Dermis microvascular lymphatic vessel endothelial cell (primary cell): ENCODE results near the gene TSPAN9. TPM values are rescaled to one million over a fixed set of nuclear protein-coding genes. Genes with fewer than 3 reads are reported as not detected.

Source experiments
- DNase-seq, 2 donors: peaks; one replicate each; pipeline versions ENCODE4 v3.0.0 to v3.0.0-alpha.2; 2010; ENCODE audit warnings: low read depth in 2 of 2
- total RNA-seq: library from RNA; depleted of rRNA; stranded (reverse); fragments of >200 nt; gene quantifications from 2 replicates; pipeline ENCODE4 v1.2.1, GENCODE V29; 2014

The TSPAN9 gene
- total RNA-seq, 1 donor from 2014 or later: 68.3 TPM

- DNase-seq: peak in 1 of 2 donors; percentile 56
These were observed 21.3 kb downstream of the TSPAN9 start for GRCh38 chr12:3098436-3098835.

GRCh38 chr12:3099146-3099545 is 22.0 kb downstream of the TSPAN9 start:
- no peak for DNase-seq

GRCh38 chr12:3101309-3102024 is 24.3 kb downstream of the TSPAN9 start:
- no peak for DNase-seq

- DNase-seq: no peak
These were observed 25.7 kb downstream of the TSPAN9 start for GRCh38 chr12:3102771-3103410.

- no peak for DNase-seq
These were observed 26.6 kb downstream of the TSPAN9 start for GRCh38 chr12:3103806-3104205.

GRCh38 chr12:3105690-3106479 is 28.7 kb downstream of the TSPAN9 start:
- no peak for DNase-seq

- no peak for DNase-seq
These were observed 29.4 kb downstream of the TSPAN9 start for GRCh38 chr12:3106579-3106978.

GRCh38 chr12:3107071-3107583 is 29.9 kb downstream of the TSPAN9 start:
- DNase-seq: no peak

- no peak for DNase-seq
These were observed 30.8 kb downstream of the TSPAN9 start for GRCh38 chr12:3107954-3108353.

- no peak for DNase-seq
These were observed 33.4 kb downstream of the TSPAN9 start for GRCh38 chr12:3110578-3110977.

- no peak for DNase-seq
These were observed 36.6 kb downstream of the TSPAN9 start for GRCh38 chr12:3113671-3114325.

- DNase-seq: no peak
These were observed 37.5 kb downstream of the TSPAN9 start for GRCh38 chr12:3114671-3115070.

- no peak for DNase-seq
These were observed 37.9 kb downstream of the TSPAN9 start for GRCh38 chr12:3115078-3115477.

GRCh38 chr12:3116106-3116844 is 39.1 kb downstream of the TSPAN9 start:
- DNase-seq: peak; percentile 43 to 62

GRCh38 chr12:3117144-3117581 is 40.0 kb downstream of the TSPAN9 start:
- DNase-seq: peak; percentile 60 to 64

- DNase-seq: no peak
These were observed 40.4 kb downstream of the TSPAN9 start for GRCh38 chr12:3117591-3118015.

- no peak for DNase-seq
These were observed 42.1 kb downstream of the TSPAN9 start for GRCh38 chr12:3119192-3119755.

GRCh38 chr12:3119756-3120601 is 42.8 kb downstream of the TSPAN9 start:
- DNase-seq: no peak

GRCh38 chr12:3120701-3121100 is 43.5 kb downstream of the TSPAN9 start:
- no peak for DNase-seq
